Caco-2 (cell line): Measurements from ENCODE around the gene PSMA3. TPM values are rescaled to one million over a fixed set of nuclear protein-coding genes. Genes with fewer than 3 reads are reported as not detected.

ENCODE experiments used
- BruUV-seq: library from RNA; stranded (reverse); fragments of 400-500 nt; replicated peaks from 2 replicates; lab custom pipeline; 2021; lab: Mats Ljungman, UMichigan
- CTCF ChIA-PET: fragments of 300-600 bp; sonication (Branson Sonifier 250); formaldehyde crosslinking; loops from one replicate; lab custom pipeline; 2022; ENCODE audit warnings: antibody characterized with exemption; lab: Charles Lee
- POLR2A ChIA-PET: fragments of 300-600 bp; sonication (Branson Sonifier 250); formaldehyde crosslinking; loops from one replicate; lab custom pipeline; 2022; ENCODE audit warnings: antibody characterized with exemption; lab: Charles Lee
- DNase-seq, 2 experiments: peaks; one replicate each; pipeline versions ENCODE4 v3.0.0 to v3.0.0-alpha.2; 2020 to 2022
- H3K27me3 ChIP-seq: replicated peaks from 2 replicates; pipeline ENCODE4 v1.6.0; 2011; ENCODE audit warnings: low read length; ENCODE audit not compliant: control insufficient read depth, insufficient read depth
- H3K36me3 ChIP-seq: 2 replicates; pipeline ENCODE4 v1.5.1; 2011; ENCODE audit warnings: low read length; ENCODE audit not compliant: control insufficient read depth, insufficient read depth
- H3K4me1 ChIP-seq: fragments of 250-450 bp; sonication (Bioruptor Pico); 2 replicates; pipeline ENCODE4 v1.5.1; 2020; ENCODE audit warnings: mild to moderate bottlenecking
- H3K4me3 ChIP-seq: 2 replicates; pipeline ENCODE4 v1.5.1; 2011; ENCODE audit warnings: low read depth, mild to moderate bottlenecking, control low read depth, low read length
- H3K9me3 ChIP-seq: fragments of 250-450 bp; sonication (Bioruptor Pico); 2 replicates; pipeline ENCODE4 v1.5.1; 2020; ENCODE audit warnings: mild to moderate bottlenecking, moderate library complexity
- H3K27ac Mint-ChIP-seq: one replicate; pipeline ENCODE4 v1.8.0; 2022; ENCODE audit warnings: mixed read lengths; ENCODE audit not compliant: unreplicated experiment
- H3K27me3 Mint-ChIP-seq: one replicate; pipeline ENCODE4 v1.8.0; 2022; ENCODE audit warnings: mixed read lengths; ENCODE audit not compliant: insufficient read depth, unreplicated experiment
- H3K36me3 Mint-ChIP-seq: one replicate; pipeline ENCODE4 v1.8.0; 2022; ENCODE audit warnings: mild to moderate bottlenecking, mixed read lengths; ENCODE audit not compliant: insufficient read depth, unreplicated experiment
- H3K4me1 Mint-ChIP-seq: one replicate; pipeline ENCODE4 v1.8.0; 2022; ENCODE audit warnings: low read depth, mixed read lengths; ENCODE audit not compliant: unreplicated experiment
- H3K4me3 Mint-ChIP-seq: one replicate; pipeline ENCODE4 v1.8.0; 2022; ENCODE audit warnings: mild to moderate bottlenecking, moderate library complexity, mixed read lengths; ENCODE audit not compliant: unreplicated experiment
- H3K9me3 Mint-ChIP-seq: one replicate; pipeline ENCODE4 v1.8.0; 2022; ENCODE audit warnings: mixed read lengths; ENCODE audit not compliant: unreplicated experiment
- CTCF ChIP-seq, 2 experiments: fragments of 200-600 bp in 1 of 2; IDR thresholded peaks; 1 replicate in 1 of 2; 2 replicates in 1 of 2; pipeline versions ENCODE4 v1.5.1 to v1.8.0; 2011 to 2022; ENCODE audit warnings: antibody characterized with exemption in 1 of 2, control low read depth in 1 of 2, inconsistent platforms in 1 of 2, low read depth in 1 of 2, low read length in 1 of 2, mild to moderate bottlenecking in 1 of 2, moderate library complexity in 1 of 2; ENCODE audit not compliant: insufficient read depth in 1 of 2, severe bottlenecking in 1 of 2, unreplicated experiment in 1 of 2
- intact Hi-C: fragments of 100-400 bp; cut with micrococcal nuclease; formaldehyde crosslinking; loops from one replicate; pipeline ENCODE4 v1.10.0; 2022; ENCODE audit not compliant: unreplicated experiment
- total RNA-seq: library from RNA; stranded (reverse); gene quantifications from 2 replicates; pipeline ENCODE4 v1.2.3, GENCODE V29; 2022

The PSMA3 gene
- total RNA-seq, 1 experiment from 2014 or later, result 334 TPM

GRCh38 chr14:58213176-58213575 is 31.5 kb upstream of the PSMA3 start:
- Mint-ChIP-seq H3K9me3 (no peaks in the 10 kb centered on the region), H3K36me3 (peaks cover 21% of the 10 kb centered on the region), H3K4me1 (no peaks in the 10 kb centered on the region), H3K27me3 (no peaks in the 10 kb centered on the region), H3K4me3 (no peak overlapping the region), H3K27ac (no peak overlapping the region)
- ChIA-PET CTCF (no interaction called here), POLR2A (no interaction called here)
- Histone ChIP-seq H3K36me3 (peaks cover 1% of the 10 kb centered on the region; the same call in 1 of the 2 replicates), H3K27me3 (no peaks in the 10 kb centered on the region), H3K9me3 (no peaks in the 10 kb centered on the region), H3K4me1 (no peaks in the 10 kb centered on the region), H3K4me3 (no peak overlapping the region)
- no peak for TF ChIP-seq CTCF (IDR thresholded peaks at IDR 0.05; ENCODE audit: insufficient read depth in 1 of 2, low read depth in 1 of 2, low read length in 1 of 2, severe bottlenecking in 1 of 2, unreplicated experiment in 1 of 2)
- no peak for DNase-seq
- no TSS peak for BruUV-seq
- intact Hi-C loops, result no loop called here

DNA sequence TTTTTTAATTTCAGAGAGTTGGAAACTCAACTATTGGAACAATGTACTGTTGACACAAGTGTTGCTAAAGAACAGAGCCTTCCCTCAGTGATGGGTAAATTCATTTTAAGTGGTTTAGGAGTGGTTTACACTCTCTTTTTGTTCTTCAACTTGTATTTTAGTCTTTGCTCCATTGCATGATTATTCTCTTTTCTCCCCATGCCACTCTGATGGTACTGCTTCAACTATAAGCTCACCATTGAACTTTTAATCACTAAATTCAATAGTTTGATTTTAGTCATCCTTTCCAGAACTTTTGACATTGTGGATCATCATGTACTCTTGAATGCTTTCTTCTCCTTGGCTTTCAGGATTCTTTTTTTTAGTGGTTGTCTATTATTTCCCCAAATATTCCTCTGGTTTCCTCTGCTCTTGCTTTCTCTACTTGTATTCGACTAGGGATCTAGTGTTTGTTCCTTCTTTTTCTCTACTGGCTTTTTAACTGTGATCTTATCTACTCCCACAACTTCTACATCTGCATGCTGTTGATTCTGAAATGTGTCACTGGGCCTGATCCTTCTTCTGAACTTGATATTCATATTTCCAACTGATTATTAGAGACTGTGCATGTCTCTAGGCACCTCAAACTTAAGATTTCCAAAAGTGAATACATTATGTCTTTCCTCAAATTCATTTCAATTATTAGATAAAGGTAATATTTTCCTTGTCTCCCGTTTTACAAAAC is 29.3 kb upstream of the PSMA3 start:
- no peak for TF ChIP-seq CTCF (IDR thresholded peaks at IDR 0.05; ENCODE audit: insufficient read depth in 1 of 2, low read depth in 1 of 2, low read length in 1 of 2, severe bottlenecking in 1 of 2, unreplicated experiment in 1 of 2)
- Mint-ChIP-seq H3K27ac (no peak overlapping the region), H3K4me3 (no peak overlapping the region), H3K27me3 (no peaks in the 10 kb centered on the region), H3K36me3 (peaks cover 21% of the 10 kb centered on the region), H3K4me1 (no peaks in the 10 kb centered on the region), H3K9me3 (no peaks in the 10 kb centered on the region)
- H3K9me3 ChIP-seq, result no peaks in the 10 kb centered on the region
- ChIA-PET CTCF (no interaction called here), POLR2A (no interaction called here)
- no peaks in the 10 kb centered on the region for H3K4me1 ChIP-seq
- H3K36me3 ChIP-seq, result peaks cover 1% of the 10 kb centered on the region; the same call in 1 of the 2 replicates
- DNase-seq, result no peak
- no TSS peak for BruUV-seq
- no peak overlapping the region for H3K4me3 ChIP-seq
- H3K27me3 ChIP-seq, result no peaks in the 10 kb centered on the region
- intact Hi-C loops, result no loop called here

DNA sequence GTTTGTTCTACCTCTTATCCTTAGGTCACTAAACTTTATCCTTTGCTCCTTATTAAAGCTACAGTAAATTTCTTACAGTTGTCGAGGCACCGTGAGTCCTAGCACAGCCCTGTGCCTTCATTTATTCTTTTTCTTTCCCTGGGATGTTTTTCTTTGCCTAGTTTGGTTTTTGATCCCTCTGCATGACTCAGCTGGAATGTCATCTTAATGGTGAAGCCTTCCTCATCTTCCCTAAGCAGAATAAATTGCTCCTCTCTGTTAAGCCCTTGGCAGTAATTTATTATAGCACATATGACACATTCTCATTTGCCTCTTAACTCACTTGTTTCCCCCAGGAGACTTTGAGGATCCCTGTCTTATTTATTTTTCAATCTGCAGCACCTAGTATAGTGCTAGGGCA is 28.1 kb upstream of the PSMA3 start:
- TF ChIP-seq CTCF (IDR thresholded peaks at IDR 0.05; ENCODE audit: insufficient read depth in 1 of 2, low read depth in 1 of 2, low read length in 1 of 2, severe bottlenecking in 1 of 2, unreplicated experiment in 1 of 2), result no peak
- Histone ChIP-seq H3K4me1 (no peaks in the 10 kb centered on the region), H3K4me3 (no peak overlapping the region), H3K36me3 (peaks cover 1% of the 10 kb centered on the region; the same call in 1 of the 2 replicates), H3K9me3 (no peaks in the 10 kb centered on the region), H3K27me3 (no peaks in the 10 kb centered on the region)
- no peak overlapping the region for H3K27ac Mint-ChIP-seq
- intact Hi-C loops, result no loop called here
- no peaks in the 10 kb centered on the region for H3K9me3 Mint-ChIP-seq
- ChIA-PET CTCF (no interaction called here), POLR2A (no interaction called here)
- H3K27me3 Mint-ChIP-seq, result no peaks in the 10 kb centered on the region
- H3K4me3 Mint-ChIP-seq, result no peak overlapping the region
- no peak for DNase-seq
- no peaks in the 10 kb centered on the region for H3K4me1 Mint-ChIP-seq
- peaks cover 15% of the 10 kb centered on the region for H3K36me3 Mint-ChIP-seq
- no TSS peak for BruUV-seq
